Measurements from ENCODE around the gene TBCK. TPM values are rescaled to one million over a fixed set of nuclear protein-coding genes. Genes with fewer than 3 reads are reported as not detected.
"Not testable (repeated sequence)": the region's sequence is repeated elsewhere in the genome, so short reads cannot be mapped to it uniquely, and the experiment has no call there.

Gene TBCK
- total and polyA plus RNA-seq, 2 donors (not counting 1 experiment from before 2014, with no cell fraction given): 17.5 to 86.1 TPM

DNA sequence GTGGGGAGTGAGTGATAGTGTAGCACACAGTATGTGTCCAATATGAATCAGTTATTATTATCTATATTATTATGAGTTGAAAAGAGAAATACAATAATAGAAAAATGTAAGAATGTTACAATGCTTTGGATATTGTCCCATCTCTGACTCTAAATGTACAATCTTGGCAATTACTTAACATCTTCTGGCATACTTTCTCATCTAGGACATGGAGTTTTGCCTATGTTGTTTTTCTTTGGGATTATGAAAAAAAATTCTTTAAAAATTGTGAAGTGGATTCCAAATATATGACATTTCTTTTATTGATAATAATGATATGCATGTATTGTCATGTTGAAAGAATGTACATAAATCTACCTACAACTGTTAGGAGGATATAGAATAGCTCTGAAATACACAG is 84.1 kb downstream of the TBCK start:
- H3K4me2 ChIP-seq (replicated peaks; ENCODE audit: low read depth, low read length, poor library complexity, severe bottlenecking): no peak overlapping the region
- Mint-ChIP-seq H3K4me1 (no peaks in the 10 kb centered on the region), H3K27me3 (no peaks in the 10 kb centered on the region), H3K27ac (no peak overlapping the region), H3K9me3 (ENCODE audit: insufficient read depth) (no peaks in the 10 kb centered on the region), H3K4me3 (no peak overlapping the region)
- ChIA-PET CTCF (no interaction called here), POLR2A (no interaction called here)
- TF ChIP-seq, protein P1, sequence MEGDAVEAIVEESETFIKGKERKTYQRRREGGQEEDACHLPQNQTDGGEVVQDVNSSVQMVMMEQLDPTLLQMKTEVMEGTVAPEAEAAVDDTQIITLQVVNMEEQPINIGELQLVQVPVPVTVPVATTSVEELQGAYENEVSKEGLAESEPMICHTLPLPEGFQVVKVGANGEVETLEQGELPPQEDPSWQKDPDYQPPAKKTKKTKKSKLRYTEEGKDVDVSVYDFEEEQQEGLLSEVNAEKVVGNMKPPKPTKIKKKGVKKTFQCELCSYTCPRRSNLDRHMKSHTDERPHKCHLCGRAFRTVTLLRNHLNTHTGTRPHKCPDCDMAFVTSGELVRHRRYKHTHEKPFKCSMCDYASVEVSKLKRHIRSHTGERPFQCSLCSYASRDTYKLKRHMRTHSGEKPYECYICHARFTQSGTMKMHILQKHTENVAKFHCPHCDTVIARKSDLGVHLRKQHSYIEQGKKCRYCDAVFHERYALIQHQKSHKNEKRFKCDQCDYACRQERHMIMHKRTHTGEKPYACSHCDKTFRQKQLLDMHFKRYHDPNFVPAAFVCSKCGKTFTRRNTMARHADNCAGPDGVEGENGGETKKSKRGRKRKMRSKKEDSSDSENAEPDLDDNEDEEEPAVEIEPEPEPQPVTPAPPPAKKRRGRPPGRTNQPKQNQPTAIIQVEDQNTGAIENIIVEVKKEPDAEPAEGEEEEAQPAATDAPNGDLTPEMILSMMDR (IDR thresholded peaks at IDR 0.05): no peak
- TF ChIP-seq EZH2 (IDR thresholded peaks at IDR 0.05; ENCODE audit: borderline replicate concordance, insufficient read depth, low read depth, low read length, poor library complexity, severe bottlenecking): no peak
- intact Hi-C loops (cut with micrococcal nuclease): no loop called here
- H3K4me1 ChIP-seq (ENCODE audit: control insufficient read depth in 2 of 2, insufficient read depth in 2 of 2, low read length in 2 of 2): no peaks in the 10 kb centered on the region
- H3K27me3 ChIP-seq (replicated peaks in 1 of 4; ENCODE audit: control extremely low read depth in 1 of 4, control insufficient read depth in 3 of 4, insufficient read depth in 4 of 4, low read length in 3 of 4): no peaks in the 10 kb centered on the region
- H2AFZ ChIP-seq (ENCODE audit: insufficient read depth, low read depth, low read length, poor library complexity, severe bottlenecking): no peak overlapping the region
- peaks cover 8 to 39% of the 10 kb centered on the region in 2 experiments for H3K36me3 ChIP-seq (replicated peaks in 1 of 2; ENCODE audit: control extremely low read depth in 1 of 2, control insufficient read depth in 1 of 2, extremely low read depth in 1 of 2, insufficient read depth in 2 of 2, low read length in 1 of 2)
- no peaks in the 10 kb centered on the region for H3K79me2 ChIP-seq (ENCODE audit: control insufficient read depth, insufficient read depth, low read length)
- H3K4me3 ChIP-seq (ENCODE audit: control extremely low read depth in 1 of 5, extremely low read depth in 1 of 5, insufficient read depth in 1 of 5, low read depth in 2 of 5, low read length in 4 of 5): no peak overlapping the region
- ATAC-seq (ENCODE audit: low read depth) (no peak), DNase-seq (no peak)
- H3K9me3 ChIP-seq (ENCODE audit: control extremely low read depth in 1 of 3, control insufficient read depth in 2 of 3, insufficient read depth in 1 of 3, low read length in 2 of 3): no peaks in the 10 kb centered on the region
- no peak overlapping the region for H3K9ac ChIP-seq (ENCODE audit: low read length)
- H4K20me1 ChIP-seq (ENCODE audit: control insufficient read depth, insufficient read depth, low read length, poor library complexity, severe bottlenecking): no peaks in the 10 kb centered on the region
- H3K27ac ChIP-seq (ENCODE audit: low read length in 2 of 2): no peak overlapping the region

DNA sequence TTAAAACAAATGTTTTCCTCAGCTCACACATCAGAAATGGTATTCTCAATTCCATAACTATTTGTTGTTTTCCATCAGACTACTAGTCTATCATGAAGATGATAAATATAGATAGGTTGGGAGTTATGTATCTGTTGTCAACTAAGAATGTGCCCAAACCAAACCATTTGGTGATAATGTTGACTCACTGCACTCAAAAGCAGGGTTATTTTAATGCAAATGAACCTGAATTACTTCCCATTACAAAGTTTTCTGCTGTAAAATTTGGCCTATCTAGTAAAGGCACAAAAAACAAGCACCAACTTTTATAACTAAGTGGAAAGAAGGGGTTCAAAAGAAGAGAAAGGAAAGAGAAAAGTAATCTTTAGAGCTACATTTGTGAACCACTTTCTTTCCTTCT is 93.5 kb downstream of the TBCK start:
- H3K27ac Mint-ChIP-seq: no peak overlapping the region
- Histone ChIP-seq H3K27ac (ENCODE audit: low read length in 2 of 2) (no peak overlapping the region), H2AFZ (ENCODE audit: insufficient read depth, low read depth, low read length, poor library complexity, severe bottlenecking) (no peak overlapping the region), H3K36me3 (replicated peaks in 1 of 2; ENCODE audit: control extremely low read depth in 1 of 2, control insufficient read depth in 1 of 2, extremely low read depth in 1 of 2, insufficient read depth in 2 of 2, low read length in 1 of 2) (peaks cover 0 to 4% of the 10 kb centered on the region in 2 experiments), H3K4me2 (replicated peaks; ENCODE audit: low read depth, low read length, poor library complexity, severe bottlenecking) (no peak overlapping the region), H3K9ac (ENCODE audit: low read length) (no peak overlapping the region), H3K79me2 (ENCODE audit: control insufficient read depth, insufficient read depth, low read length) (no peaks in the 10 kb centered on the region), H3K9me3 (ENCODE audit: control extremely low read depth in 1 of 3, control insufficient read depth in 2 of 3, insufficient read depth in 1 of 3, low read length in 2 of 3) (peaks cover 0 to 2% (median 1%) of the 10 kb centered on the region in 3 donors), H4K20me1 (ENCODE audit: control insufficient read depth, insufficient read depth, low read length, poor library complexity, severe bottlenecking) (no peaks in the 10 kb centered on the region), H3K4me3 (ENCODE audit: control extremely low read depth in 1 of 5, extremely low read depth in 1 of 5, insufficient read depth in 1 of 5, low read depth in 2 of 5, low read length in 4 of 5) (no peak overlapping the region), H3K4me1 (ENCODE audit: control insufficient read depth in 2 of 2, insufficient read depth in 2 of 2, low read length in 2 of 2) (no peaks in the 10 kb centered on the region), H3K27me3 (replicated peaks in 1 of 4; ENCODE audit: control extremely low read depth in 1 of 4, control insufficient read depth in 3 of 4, insufficient read depth in 4 of 4, low read length in 3 of 4) (no peaks in the 10 kb centered on the region)
- H3K9me3 Mint-ChIP-seq (ENCODE audit: insufficient read depth): no peaks in the 10 kb centered on the region
- H3K27me3 Mint-ChIP-seq: no peaks in the 10 kb centered on the region
- no peak for DNase-seq
- intact Hi-C loops (cut with micrococcal nuclease): no loop called here
- no peaks in the 10 kb centered on the region for H3K4me1 Mint-ChIP-seq
- POLR2A ChIA-PET: no interaction called here
- no peak for TF ChIP-seq EZH2 (IDR thresholded peaks at IDR 0.05; ENCODE audit: borderline replicate concordance, insufficient read depth, low read depth, low read length, poor library complexity, severe bottlenecking)
- TF ChIP-seq, protein P1 (IDR thresholded peaks at IDR 0.05): no peak
- ATAC-seq (ENCODE audit: low read depth): no peak
- CTCF ChIA-PET: no interaction called here
- H3K4me3 Mint-ChIP-seq: no peak overlapping the region

DNA sequence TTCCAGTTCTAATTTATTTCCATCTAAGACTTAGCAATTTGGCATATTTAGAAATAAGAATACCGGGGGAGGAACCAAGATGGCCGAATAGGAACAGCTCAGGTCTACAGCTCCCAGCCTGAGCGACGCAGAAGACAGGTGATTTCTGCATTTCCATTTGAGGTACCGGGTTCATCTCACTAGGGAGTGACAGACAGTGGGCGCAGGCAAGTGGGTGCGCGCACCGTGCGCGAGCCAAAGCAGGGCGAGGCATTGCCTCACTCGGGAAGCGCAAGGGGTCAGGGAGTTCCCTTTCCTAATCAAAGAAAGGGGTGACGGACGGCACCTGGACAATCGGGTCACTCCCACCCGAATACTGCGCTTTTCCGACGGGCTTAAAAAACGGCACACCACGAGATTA is 102.7 kb downstream of the TBCK start:
- H3K27me3 Mint-ChIP-seq; H3K27ac Mint-ChIP-seq; H3K27ac ChIP-seq (ENCODE audit: low read length in 2 of 2); CTCF ChIA-PET; H3K79me2 ChIP-seq (ENCODE audit: control insufficient read depth, insufficient read depth, low read length); H3K9ac ChIP-seq (ENCODE audit: low read length); DNase-seq; H3K4me1 ChIP-seq (ENCODE audit: control insufficient read depth in 2 of 2, insufficient read depth in 2 of 2, low read length in 2 of 2); H3K9me3 Mint-ChIP-seq (ENCODE audit: insufficient read depth); H3K4me3 ChIP-seq (ENCODE audit: control extremely low read depth in 1 of 5, extremely low read depth in 1 of 5, insufficient read depth in 1 of 5, low read depth in 2 of 5, low read length in 4 of 5); H3K9me3 ChIP-seq (ENCODE audit: control extremely low read depth in 1 of 3, control insufficient read depth in 2 of 3, insufficient read depth in 1 of 3, low read length in 2 of 3); H4K20me1 ChIP-seq (ENCODE audit: control insufficient read depth, insufficient read depth, low read length, poor library complexity, severe bottlenecking); H3K4me3 Mint-ChIP-seq; POLR2A ChIA-PET; H3K27me3 ChIP-seq (replicated peaks in 1 of 4; ENCODE audit: control extremely low read depth in 1 of 4, control insufficient read depth in 3 of 4, insufficient read depth in 4 of 4, low read length in 3 of 4); intact Hi-C loops (cut with micrococcal nuclease); H2AFZ ChIP-seq (ENCODE audit: insufficient read depth, low read depth, low read length, poor library complexity, severe bottlenecking); H3K4me2 ChIP-seq (replicated peaks; ENCODE audit: low read depth, low read length, poor library complexity, severe bottlenecking); H3K36me3 ChIP-seq (replicated peaks in 1 of 2; ENCODE audit: control extremely low read depth in 1 of 2, control insufficient read depth in 1 of 2, extremely low read depth in 1 of 2, insufficient read depth in 2 of 2, low read length in 1 of 2); H3K4me1 Mint-ChIP-seq; ATAC-seq (ENCODE audit: low read depth): not testable (repeated sequence)
- 98% methylated on average over 23 of the region's 23 CpGs for WGBS (ENCODE audit: insufficient coverage)

Measured in B cell (primary cell).